Uterus (tissue), 2 donors: Measurements from ENCODE around the gene KCNH1.

Source experiments
- POLR2A ChIP-seq, 2 donors: fragments of 450-650 bp; IDR thresholded peaks; one replicate each; pipeline ENCODE4 v1.6.1; 2016; ENCODE audit warnings: antibody characterized with exemption in 2 of 2, mild to moderate bottlenecking in 1 of 2, moderate library complexity in 1 of 2
- TF ChIP-seq, protein P1 (sequence below), 4 experiments: fragments of 200-600 bp in 2 of 4; fragments of 450-650 bp in 2 of 4; sonication (generic) in 2 of 4; IDR thresholded peaks; one replicate each; pipeline ENCODE4 v1.5.1; 2016 to 2019; ENCODE audit warnings: antibody characterized with exemption in 4 of 4, mild to moderate bottlenecking in 2 of 4, moderate library complexity in 1 of 4

DNA sequence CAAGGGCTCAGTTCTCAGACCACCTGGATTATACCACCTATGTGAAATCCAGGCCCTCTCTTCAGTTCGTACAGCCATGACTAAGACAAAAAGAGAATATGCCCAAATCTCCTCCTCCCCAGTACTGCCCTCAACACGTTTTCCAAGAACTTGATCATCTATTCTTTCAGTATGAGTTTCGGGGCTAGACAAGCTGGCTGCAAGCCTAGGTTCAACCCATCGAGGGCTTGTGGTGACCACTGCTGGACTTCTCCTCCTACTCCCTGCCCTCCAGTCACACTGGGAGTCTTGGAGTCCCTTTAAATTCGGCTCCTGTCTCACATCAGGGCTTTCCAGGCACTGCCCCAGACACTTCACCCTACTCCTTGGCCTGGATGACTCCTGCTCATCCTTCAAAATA, 352.3 kb downstream of the KCNH1 start:
- TF ChIP-seq, protein P1, sequence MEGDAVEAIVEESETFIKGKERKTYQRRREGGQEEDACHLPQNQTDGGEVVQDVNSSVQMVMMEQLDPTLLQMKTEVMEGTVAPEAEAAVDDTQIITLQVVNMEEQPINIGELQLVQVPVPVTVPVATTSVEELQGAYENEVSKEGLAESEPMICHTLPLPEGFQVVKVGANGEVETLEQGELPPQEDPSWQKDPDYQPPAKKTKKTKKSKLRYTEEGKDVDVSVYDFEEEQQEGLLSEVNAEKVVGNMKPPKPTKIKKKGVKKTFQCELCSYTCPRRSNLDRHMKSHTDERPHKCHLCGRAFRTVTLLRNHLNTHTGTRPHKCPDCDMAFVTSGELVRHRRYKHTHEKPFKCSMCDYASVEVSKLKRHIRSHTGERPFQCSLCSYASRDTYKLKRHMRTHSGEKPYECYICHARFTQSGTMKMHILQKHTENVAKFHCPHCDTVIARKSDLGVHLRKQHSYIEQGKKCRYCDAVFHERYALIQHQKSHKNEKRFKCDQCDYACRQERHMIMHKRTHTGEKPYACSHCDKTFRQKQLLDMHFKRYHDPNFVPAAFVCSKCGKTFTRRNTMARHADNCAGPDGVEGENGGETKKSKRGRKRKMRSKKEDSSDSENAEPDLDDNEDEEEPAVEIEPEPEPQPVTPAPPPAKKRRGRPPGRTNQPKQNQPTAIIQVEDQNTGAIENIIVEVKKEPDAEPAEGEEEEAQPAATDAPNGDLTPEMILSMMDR (IDR thresholded peaks at IDR 0.05): no peak
- no peak for TF ChIP-seq POLR2A (IDR thresholded peaks at IDR 0.05)
